GM12878 (cell line): ENCODE results near the gene PPP1R2. TPM values are rescaled to one million over a fixed set of nuclear protein-coding genes. Genes with fewer than 3 reads are reported as not detected.

ENCODE experiments used
- ATAC-seq: fragments of 200-7000 bp; cut with Tn5 transposase; 3 replicates; pipeline ENCODE4 v1.9.1; 2020; ENCODE audit warnings: mild to moderate bottlenecking, moderate library complexity
- BruUV-seq: library from RNA; stranded (reverse); fragments of 400-500 nt; replicated peaks from 2 replicates; lab custom pipeline; 2021; lab: Mats Ljungman, UMichigan
- CTCF ChIA-PET: fragments of 300-600 bp; sonication (Branson Sonifier 250); formaldehyde crosslinking; extraction: SDS; loops from one replicate; lab custom pipeline; 2021; ENCODE audit warnings: inconsistent platforms; lab: Yijun Ruan, JAX
- POLR2A ChIA-PET: fragments of 350-600 bp; formaldehyde crosslinking; extraction: SDS; loops from one replicate; lab custom pipeline; 2021; ENCODE audit warnings: inconsistent platforms; lab: Charles Lee
- RAD21 ChIA-PET: fragments of 300-600 bp; sonication (Branson Sonifier 250); formaldehyde crosslinking; loops from one replicate; lab custom pipeline; 2023; ENCODE audit warnings: antibody characterized with exemption; ENCODE audit not compliant: unreplicated experiment; lab: Charles Lee
- SMC1A ChIA-PET: fragments of 300-600 bp; sonication (Branson Sonifier 250); formaldehyde crosslinking; loops from one replicate; lab custom pipeline; 2023; ENCODE audit not compliant: unreplicated experiment, uncharacterized antibody; lab: Charles Lee
- DNase-seq: peaks from one replicate; pipeline ENCODE4 v3.0.0-alpha.2; 2011; ENCODE audit warnings: low read depth, low spot score
- FAIRE-seq: peaks from 3 replicates; lab custom pipeline; 2011; peaks lifted over from hg19 to GRCh38; lab: Jason Lieb, UNC
- H2AFZ ChIP-seq: 2 replicates; pipeline ENCODE4 v1.6.0; 2011; ENCODE audit warnings: low read depth, low read length, control low read depth; ENCODE audit not compliant: control insufficient read depth
- H3K27ac ChIP-seq: 2 replicates; pipeline ENCODE4 v1.5.1; 2011; ENCODE audit warnings: control low read depth; ENCODE audit not compliant: control insufficient read depth, insufficient read depth
- H3K27me3 ChIP-seq, 2 experiments: replicated peaks in 1 of 2; 2 replicates each; pipeline versions ENCODE4 v1.6.0 to v1.6.1; 2011; ENCODE audit warnings: low read length in 1 of 2; ENCODE audit not compliant: control insufficient read depth in 2 of 2, insufficient read depth in 2 of 2
- H3K36me3 ChIP-seq, 2 experiments: 2 replicates each; pipeline ENCODE4 v1.5.1; 2011; ENCODE audit warnings: low read length in 1 of 2; ENCODE audit not compliant: control insufficient read depth in 2 of 2, insufficient read depth in 2 of 2
- H3K4me1 ChIP-seq: 2 replicates; pipeline ENCODE4 v1.6.1; 2011; ENCODE audit warnings: mild to moderate bottlenecking, low read length, moderate library complexity, mixed read lengths; ENCODE audit not compliant: control insufficient read depth, insufficient read depth
- H3K4me2 ChIP-seq: 2 replicates; pipeline ENCODE4 v1.6.0; 2011; ENCODE audit warnings: control low read depth; ENCODE audit not compliant: control insufficient read depth, insufficient read depth
- H3K4me3 ChIP-seq: fragments of 200-600 bp; sonication (generic); 2 replicates; pipeline ENCODE4 v1.5.1; 2016
- H3K79me2 ChIP-seq: 2 replicates; pipeline ENCODE4 v1.6.0; 2011; ENCODE audit warnings: low read length; ENCODE audit not compliant: control insufficient read depth, insufficient read depth
- H3K9ac ChIP-seq: 2 replicates; pipeline ENCODE4 v1.8.0; 2011; ENCODE audit warnings: low read length, control low read depth, mixed read lengths; ENCODE audit not compliant: control insufficient read depth, insufficient read depth
- H3K9me3 ChIP-seq: replicated peaks from 3 replicates; pipeline ENCODE4 v1.5.1; 2011; ENCODE audit warnings: mild to moderate bottlenecking, low read length; ENCODE audit not compliant: control insufficient read depth, insufficient read depth
- H4K20me1 ChIP-seq: 2 replicates; pipeline ENCODE4 v1.6.0; 2011; ENCODE audit not compliant: control insufficient read depth, insufficient read depth
- CBX5 ChIP-seq: sonication (generic); IDR thresholded peaks from 2 replicates; pipeline ENCODE4 v1.6.1; 2016; ENCODE audit warnings: low read depth, moderate library complexity, mild to moderate bottlenecking, inconsistent platforms
- CEBPB ChIP-seq, 2 experiments: fragments of 150-350 bp in 1 of 2; IDR thresholded peaks; 2 replicates each; pipeline ENCODE4 v1.6.1; 2012 to 2014; ENCODE audit warnings: low read depth in 2 of 2, low read length in 2 of 2, borderline replicate concordance in 1 of 2, inconsistent platforms in 1 of 2
- CREB1 ChIP-seq: IDR thresholded peaks from 2 replicates; pipeline ENCODE4 v1.6.1; 2012; ENCODE audit warnings: low read depth, mild to moderate bottlenecking, inconsistent platforms
- EED ChIP-seq: sonication (generic); IDR thresholded peaks from 2 replicates; pipeline ENCODE4 v1.6.1; 2016; ENCODE audit warnings: antibody characterized with exemption, low read depth
- MTA2 ChIP-seq: fragments of 450-650 bp; IDR thresholded peaks from 2 replicates; pipeline ENCODE4 v1.6.1; 2016; ENCODE audit warnings: low read depth, mild to moderate bottlenecking, moderate library complexity
- POLR2AphosphoS2 ChIP-seq: IDR thresholded peaks from 2 replicates; pipeline ENCODE4 v1.6.1; 2011; ENCODE audit warnings: low read depth, mild to moderate bottlenecking, low read length, improper control_type of control experiment, moderate library complexity
- TBL1XR1 ChIP-seq: IDR thresholded peaks from 2 replicates; pipeline ENCODE4 v1.6.1; 2012; ENCODE audit warnings: low read depth, low read length, improper control_type of control experiment
- ZNF384 ChIP-seq: IDR thresholded peaks from 2 replicates; pipeline ENCODE4 v1.6.1; 2012; ENCODE audit warnings: low read depth, mild to moderate bottlenecking, low read length, improper control_type of control experiment, borderline replicate concordance
- WGBS: methylation state at CpG from one replicate; pipeline ENCODE4 v1.1.6; 2016; ENCODE audit warnings: low lambda C conversion rate; ENCODE audit not compliant: insufficient replicate concordance, insufficient coverage; ENCODE audit errors: missing lambda C conversion rate; 5-methylcytosine and 5-hydroxymethylcytosine counted together
- in situ Hi-C: fragments of 300-500 bp; cut with MboI; formaldehyde crosslinking; loops from 9 replicates; pipeline ENCODE4 v1.14.3; 2018; ENCODE audit warnings: mixed read lengths
- intact Hi-C: fragments of 100-400 bp; cut with micrococcal nuclease; formaldehyde crosslinking; loops from one replicate; pipeline ENCODE4 v1.14.2; 2022; ENCODE audit not compliant: unreplicated experiment
- polyA plus RNA-seq, 11 experiments: library from polyadenylated mRNA; depleted of rRNA in 4 of 11; unstranded in 6 of 11; stranded (reverse) in 5 of 11; fragments of >200 nt; fragmentation: Nextera tagmentation in 4 of 11; fragmentation: Illumina TruSeq in 1 of 11; extraction: Ambion mirVana in 4 of 11; extraction: Trizol in 1 of 11; gene quantifications; 1 replicate in 1 of 11; 2 replicates in 10 of 11; pipeline versions ENCODE4 v1.2.1 to v1.2.3, GENCODE V29; 2011 to 2016; ENCODE audit warnings: inconsistent platforms in 2 of 11, missing spikeins in 2 of 11, low read depth in 1 of 11
- total RNA-seq, 4 experiments: library from RNA; depleted of rRNA in 3 of 4; stranded (reverse); fragments of >200 nt in 3 of 4; fragmentation: Illumina TruSeq in 1 of 4; extraction: Trizol in 1 of 4; gene quantifications; 2 replicates each; pipeline versions ENCODE4 v1.2.1 to v1.2.3, GENCODE V29; 2013 to 2021
- TF ChIP-seq, protein P1 (sequence below): IDR thresholded peaks from 2 replicates; pipeline ENCODE4 v1.6.1; 2012; ENCODE audit warnings: low read depth, low read length, improper control_type of control experiment
- TF ChIP-seq, protein P2 (sequence below): fragments of 450-650 bp; IDR thresholded peaks from 2 replicates; pipeline ENCODE4 v1.6.1; 2017; ENCODE audit warnings: antibody characterized with exemption, mild to moderate bottlenecking, moderate library complexity
- TF ChIP-seq, protein P3 (sequence below): IDR thresholded peaks from 2 replicates; pipeline ENCODE4 v1.6.1; 2012; ENCODE audit warnings: mild to moderate bottlenecking, low read depth, low read length
- TF ChIP-seq, protein P4 (sequence below): fragments of 450-650 bp; formaldehyde crosslinking; IDR thresholded peaks from 2 replicates; pipeline ENCODE4 v1.4.0; 2020; ENCODE audit warnings: mild to moderate bottlenecking, moderate library complexity

PPP1R2 gene
- total and polyA plus RNA-seq, 10 of the 15 experiments (the other 5 are each of a cell fraction or from before 2014, with no cell fraction given): 10.5 to 116 (median 46.9) TPM

DNA sequence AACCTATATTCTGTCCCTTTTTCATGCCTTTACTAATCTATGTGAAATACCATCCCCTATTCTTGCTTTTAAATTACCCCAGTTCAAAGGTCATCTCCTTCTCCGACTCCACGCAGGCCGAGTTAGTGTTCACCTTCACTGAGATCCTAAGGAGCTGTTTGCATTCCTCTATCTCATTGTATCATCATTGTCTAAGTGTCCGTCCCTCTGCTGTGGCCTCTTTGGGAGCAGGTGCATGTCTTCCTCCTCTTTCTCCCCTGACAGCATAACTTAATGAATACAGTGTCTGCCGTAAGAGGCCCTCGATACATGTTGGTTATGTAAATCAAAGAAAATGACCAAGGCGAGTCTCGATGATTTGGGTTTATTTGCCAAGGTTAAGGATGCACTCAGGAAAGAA, 4.9 kb upstream of the PPP1R2 start:
- peaks cover 2% of the 10 kb centered on the region for H3K79me2 ChIP-seq
- no peak overlapping the region for H3K4me3 ChIP-seq
- H4K20me1 ChIP-seq: no peaks in the 10 kb centered on the region
- ChIA-PET CTCF (interaction anchor here (1.0 to 1.2 kb wide), 2 partner anchors 10 to 277 kb away, joined by 3 to 5 read pairs; partner anchors contain the start of gene XXYLT1), RAD21 (interaction anchor here (1.2 kb wide), 1 partner anchor 277 kb away, joined by 4 read pairs; the partner anchor contains the start of gene XXYLT1), SMC1A (interaction anchor here (1.7 to 4.6 kb wide), 2 partner anchors 10 to 26 kb away, joined by 4 to 28 read pairs; no protein-coding TSS in a partner anchor), POLR2A (no interaction called here)
- no TSS peak for BruUV-seq
- H3K9ac ChIP-seq: no peak overlapping the region
- no peak overlapping the region for H3K4me2 ChIP-seq
- 91% methylated on average over 8 of the region's 8 CpGs for WGBS
- H3K27ac ChIP-seq: no peak overlapping the region
- peaks cover 28% of the 10 kb centered on the region for H3K4me1 ChIP-seq
- no peak for FAIRE-seq
- DNase-seq: no peak
- H3K27me3 ChIP-seq: no peaks in the 10 kb centered on the region
- H3K9me3 ChIP-seq: no peaks in the 10 kb centered on the region
- no peaks in the 10 kb centered on the region for H3K36me3 ChIP-seq
- no peak for ATAC-seq
- in situ Hi-C loops (loop anchor here (25.0 kb wide), 1 partner anchor 411 kb away; no protein-coding TSS in a partner anchor), intact Hi-C loops (no loop called here)
- H2AFZ ChIP-seq: no peak overlapping the region
- no peak for TF ChIP-seq MTA2
- TF ChIP-seq, protein P1, sequence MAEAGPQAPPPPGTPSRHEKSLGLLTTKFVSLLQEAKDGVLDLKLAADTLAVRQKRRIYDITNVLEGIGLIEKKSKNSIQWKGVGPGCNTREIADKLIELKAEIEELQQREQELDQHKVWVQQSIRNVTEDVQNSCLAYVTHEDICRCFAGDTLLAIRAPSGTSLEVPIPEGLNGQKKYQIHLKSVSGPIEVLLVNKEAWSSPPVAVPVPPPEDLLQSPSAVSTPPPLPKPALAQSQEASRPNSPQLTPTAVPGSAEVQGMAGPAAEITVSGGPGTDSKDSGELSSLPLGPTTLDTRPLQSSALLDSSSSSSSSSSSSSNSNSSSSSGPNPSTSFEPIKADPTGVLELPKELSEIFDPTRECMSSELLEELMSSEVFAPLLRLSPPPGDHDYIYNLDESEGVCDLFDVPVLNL: no peak
- TF ChIP-seq, protein P2, sequence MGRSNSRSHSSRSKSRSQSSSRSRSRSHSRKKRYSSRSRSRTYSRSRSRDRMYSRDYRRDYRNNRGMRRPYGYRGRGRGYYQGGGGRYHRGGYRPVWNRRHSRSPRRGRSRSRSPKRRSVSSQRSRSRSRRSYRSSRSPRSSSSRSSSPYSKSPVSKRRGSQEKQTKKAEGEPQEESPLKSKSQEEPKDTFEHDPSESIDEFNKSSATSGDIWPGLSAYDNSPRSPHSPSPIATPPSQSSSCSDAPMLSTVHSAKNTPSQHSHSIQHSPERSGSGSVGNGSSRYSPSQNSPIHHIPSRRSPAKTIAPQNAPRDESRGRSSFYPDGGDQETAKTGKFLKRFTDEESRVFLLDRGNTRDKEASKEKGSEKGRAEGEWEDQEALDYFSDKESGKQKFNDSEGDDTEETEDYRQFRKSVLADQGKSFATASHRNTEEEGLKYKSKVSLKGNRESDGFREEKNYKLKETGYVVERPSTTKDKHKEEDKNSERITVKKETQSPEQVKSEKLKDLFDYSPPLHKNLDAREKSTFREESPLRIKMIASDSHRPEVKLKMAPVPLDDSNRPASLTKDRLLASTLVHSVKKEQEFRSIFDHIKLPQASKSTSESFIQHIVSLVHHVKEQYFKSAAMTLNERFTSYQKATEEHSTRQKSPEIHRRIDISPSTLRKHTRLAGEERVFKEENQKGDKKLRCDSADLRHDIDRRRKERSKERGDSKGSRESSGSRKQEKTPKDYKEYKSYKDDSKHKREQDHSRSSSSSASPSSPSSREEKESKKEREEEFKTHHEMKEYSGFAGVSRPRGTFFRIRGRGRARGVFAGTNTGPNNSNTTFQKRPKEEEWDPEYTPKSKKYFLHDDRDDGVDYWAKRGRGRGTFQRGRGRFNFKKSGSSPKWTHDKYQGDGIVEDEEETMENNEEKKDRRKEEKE: no peak
- TF ChIP-seq TBL1XR1: no peak
- TF ChIP-seq, protein P3, sequence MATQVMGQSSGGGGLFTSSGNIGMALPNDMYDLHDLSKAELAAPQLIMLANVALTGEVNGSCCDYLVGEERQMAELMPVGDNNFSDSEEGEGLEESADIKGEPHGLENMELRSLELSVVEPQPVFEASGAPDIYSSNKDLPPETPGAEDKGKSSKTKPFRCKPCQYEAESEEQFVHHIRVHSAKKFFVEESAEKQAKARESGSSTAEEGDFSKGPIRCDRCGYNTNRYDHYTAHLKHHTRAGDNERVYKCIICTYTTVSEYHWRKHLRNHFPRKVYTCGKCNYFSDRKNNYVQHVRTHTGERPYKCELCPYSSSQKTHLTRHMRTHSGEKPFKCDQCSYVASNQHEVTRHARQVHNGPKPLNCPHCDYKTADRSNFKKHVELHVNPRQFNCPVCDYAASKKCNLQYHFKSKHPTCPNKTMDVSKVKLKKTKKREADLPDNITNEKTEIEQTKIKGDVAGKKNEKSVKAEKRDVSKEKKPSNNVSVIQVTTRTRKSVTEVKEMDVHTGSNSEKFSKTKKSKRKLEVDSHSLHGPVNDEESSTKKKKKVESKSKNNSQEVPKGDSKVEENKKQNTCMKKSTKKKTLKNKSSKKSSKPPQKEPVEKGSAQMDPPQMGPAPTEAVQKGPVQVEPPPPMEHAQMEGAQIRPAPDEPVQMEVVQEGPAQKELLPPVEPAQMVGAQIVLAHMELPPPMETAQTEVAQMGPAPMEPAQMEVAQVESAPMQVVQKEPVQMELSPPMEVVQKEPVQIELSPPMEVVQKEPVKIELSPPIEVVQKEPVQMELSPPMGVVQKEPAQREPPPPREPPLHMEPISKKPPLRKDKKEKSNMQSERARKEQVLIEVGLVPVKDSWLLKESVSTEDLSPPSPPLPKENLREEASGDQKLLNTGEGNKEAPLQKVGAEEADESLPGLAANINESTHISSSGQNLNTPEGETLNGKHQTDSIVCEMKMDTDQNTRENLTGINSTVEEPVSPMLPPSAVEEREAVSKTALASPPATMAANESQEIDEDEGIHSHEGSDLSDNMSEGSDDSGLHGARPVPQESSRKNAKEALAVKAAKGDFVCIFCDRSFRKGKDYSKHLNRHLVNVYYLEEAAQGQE: no peak
- no peak for TF ChIP-seq CBX5
- TF ChIP-seq CREB1: no peak
- TF ChIP-seq CEBPB (IDR thresholded peaks at IDR 0.05; ENCODE audit: borderline replicate concordance in 1 of 2, low read depth in 2 of 2, low read length in 2 of 2): no peak
- TF ChIP-seq, protein P4, sequence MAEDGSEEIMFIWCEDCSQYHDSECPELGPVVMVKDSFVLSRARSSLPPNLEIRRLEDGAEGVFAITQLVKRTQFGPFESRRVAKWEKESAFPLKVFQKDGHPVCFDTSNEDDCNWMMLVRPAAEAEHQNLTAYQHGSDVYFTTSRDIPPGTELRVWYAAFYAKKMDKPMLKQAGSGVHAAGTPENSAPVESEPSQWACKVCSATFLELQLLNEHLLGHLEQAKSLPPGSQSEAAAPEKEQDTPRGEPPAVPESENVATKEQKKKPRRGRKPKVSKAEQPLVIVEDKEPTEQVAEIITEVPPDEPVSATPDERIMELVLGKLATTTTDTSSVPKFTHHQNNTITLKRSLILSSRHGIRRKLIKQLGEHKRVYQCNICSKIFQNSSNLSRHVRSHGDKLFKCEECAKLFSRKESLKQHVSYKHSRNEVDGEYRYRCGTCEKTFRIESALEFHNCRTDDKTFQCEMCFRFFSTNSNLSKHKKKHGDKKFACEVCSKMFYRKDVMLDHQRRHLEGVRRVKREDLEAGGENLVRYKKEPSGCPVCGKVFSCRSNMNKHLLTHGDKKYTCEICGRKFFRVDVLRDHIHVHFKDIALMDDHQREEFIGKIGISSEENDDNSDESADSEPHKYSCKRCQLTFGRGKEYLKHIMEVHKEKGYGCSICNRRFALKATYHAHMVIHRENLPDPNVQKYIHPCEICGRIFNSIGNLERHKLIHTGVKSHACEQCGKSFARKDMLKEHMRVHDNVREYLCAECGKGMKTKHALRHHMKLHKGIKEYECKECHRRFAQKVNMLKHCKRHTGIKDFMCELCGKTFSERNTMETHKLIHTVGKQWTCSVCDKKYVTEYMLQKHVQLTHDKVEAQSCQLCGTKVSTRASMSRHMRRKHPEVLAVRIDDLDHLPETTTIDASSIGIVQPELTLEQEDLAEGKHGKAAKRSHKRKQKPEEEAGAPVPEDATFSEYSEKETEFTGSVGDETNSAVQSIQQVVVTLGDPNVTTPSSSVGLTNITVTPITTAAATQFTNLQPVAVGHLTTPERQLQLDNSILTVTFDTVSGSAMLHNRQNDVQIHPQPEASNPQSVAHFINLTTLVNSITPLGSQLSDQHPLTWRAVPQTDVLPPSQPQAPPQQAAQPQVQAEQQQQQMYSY (CRISPR knock-in tag): no peak
- TF ChIP-seq POLR2AphosphoS2: no peak
- no peak for TF ChIP-seq EED
- no peak for TF ChIP-seq ZNF384
